Omental fat pad (tissue), 4 donors: ENCODE data around the gene PCBP3. TPM values are rescaled to one million over a fixed set of nuclear protein-coding genes. Genes with fewer than 3 reads are reported as not detected.

Source experiments
- ATAC-seq: fragments of 150-250 bp; one replicate; pipeline ENCODE4 v1.9.1; 2016; ENCODE audit warnings: mild to moderate bottlenecking, moderate library complexity; ENCODE audit not compliant: low FRiP score
- DNase-seq: peaks from one replicate; pipeline ENCODE4 v3.0.0-alpha.2; 2019; ENCODE audit warnings: low spot score
- total RNA-seq, 4 donors: library from RNA; depleted of rRNA; stranded (reverse); fragments of >200 nt; gene quantifications; one replicate each; pipeline ENCODE4 v1.1.0, GENCODE V29; 2016
- TF ChIP-seq, protein P1 (sequence below), 3 donors: fragments of 450-650 bp; IDR thresholded peaks; one replicate each; pipeline ENCODE4 v1.5.1; 2016 to 2017; ENCODE audit warnings: antibody characterized with exemption in 3 of 3, mild to moderate bottlenecking in 3 of 3, moderate library complexity in 2 of 3

Gene PCBP3
- total RNA-seq, 4 donors from 2014 or later = 1.1 to 26.8 (median 14.8) TPM

DNA sequence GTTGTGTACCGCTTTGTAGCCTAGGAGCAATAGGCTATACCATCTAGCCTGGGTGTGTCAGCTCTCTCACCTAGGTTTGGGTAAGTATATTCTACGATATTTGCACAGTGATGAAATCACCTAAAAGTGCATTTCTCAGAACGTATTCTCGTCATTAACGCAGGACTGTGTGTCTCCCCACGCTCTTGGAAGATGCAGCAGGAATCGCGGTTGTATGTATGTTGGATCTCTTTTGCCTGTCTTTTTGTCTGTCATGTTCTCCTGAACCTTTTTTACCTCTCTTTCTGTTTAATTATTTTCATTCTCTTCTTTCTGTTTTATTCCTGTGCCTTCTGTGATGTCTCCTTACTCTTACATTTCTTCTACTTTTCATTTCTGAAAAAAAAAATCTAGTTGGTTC is 197.5 kb downstream of the PCBP3 start:
- TF ChIP-seq, protein P1, sequence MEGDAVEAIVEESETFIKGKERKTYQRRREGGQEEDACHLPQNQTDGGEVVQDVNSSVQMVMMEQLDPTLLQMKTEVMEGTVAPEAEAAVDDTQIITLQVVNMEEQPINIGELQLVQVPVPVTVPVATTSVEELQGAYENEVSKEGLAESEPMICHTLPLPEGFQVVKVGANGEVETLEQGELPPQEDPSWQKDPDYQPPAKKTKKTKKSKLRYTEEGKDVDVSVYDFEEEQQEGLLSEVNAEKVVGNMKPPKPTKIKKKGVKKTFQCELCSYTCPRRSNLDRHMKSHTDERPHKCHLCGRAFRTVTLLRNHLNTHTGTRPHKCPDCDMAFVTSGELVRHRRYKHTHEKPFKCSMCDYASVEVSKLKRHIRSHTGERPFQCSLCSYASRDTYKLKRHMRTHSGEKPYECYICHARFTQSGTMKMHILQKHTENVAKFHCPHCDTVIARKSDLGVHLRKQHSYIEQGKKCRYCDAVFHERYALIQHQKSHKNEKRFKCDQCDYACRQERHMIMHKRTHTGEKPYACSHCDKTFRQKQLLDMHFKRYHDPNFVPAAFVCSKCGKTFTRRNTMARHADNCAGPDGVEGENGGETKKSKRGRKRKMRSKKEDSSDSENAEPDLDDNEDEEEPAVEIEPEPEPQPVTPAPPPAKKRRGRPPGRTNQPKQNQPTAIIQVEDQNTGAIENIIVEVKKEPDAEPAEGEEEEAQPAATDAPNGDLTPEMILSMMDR (IDR thresholded peaks at IDR 0.05) = no peak
- peak; percentile 12 for DNase-seq
- ATAC-seq = no peak

GRCh38 chr21:45843426-45843825 is 199.9 kb downstream of the PCBP3 start:
- TF ChIP-seq, protein P1 (IDR thresholded peaks at IDR 0.05) = no peak
- no peak for DNase-seq
- ATAC-seq = no peak

- DNase-seq (no peak), ATAC-seq (no peak)
- TF ChIP-seq, protein P1 (IDR thresholded peaks at IDR 0.05) = no peak
Measured at GRCh38 chr21:45844181-45844580, 200.7 kb downstream of the PCBP3 start.

DNA sequence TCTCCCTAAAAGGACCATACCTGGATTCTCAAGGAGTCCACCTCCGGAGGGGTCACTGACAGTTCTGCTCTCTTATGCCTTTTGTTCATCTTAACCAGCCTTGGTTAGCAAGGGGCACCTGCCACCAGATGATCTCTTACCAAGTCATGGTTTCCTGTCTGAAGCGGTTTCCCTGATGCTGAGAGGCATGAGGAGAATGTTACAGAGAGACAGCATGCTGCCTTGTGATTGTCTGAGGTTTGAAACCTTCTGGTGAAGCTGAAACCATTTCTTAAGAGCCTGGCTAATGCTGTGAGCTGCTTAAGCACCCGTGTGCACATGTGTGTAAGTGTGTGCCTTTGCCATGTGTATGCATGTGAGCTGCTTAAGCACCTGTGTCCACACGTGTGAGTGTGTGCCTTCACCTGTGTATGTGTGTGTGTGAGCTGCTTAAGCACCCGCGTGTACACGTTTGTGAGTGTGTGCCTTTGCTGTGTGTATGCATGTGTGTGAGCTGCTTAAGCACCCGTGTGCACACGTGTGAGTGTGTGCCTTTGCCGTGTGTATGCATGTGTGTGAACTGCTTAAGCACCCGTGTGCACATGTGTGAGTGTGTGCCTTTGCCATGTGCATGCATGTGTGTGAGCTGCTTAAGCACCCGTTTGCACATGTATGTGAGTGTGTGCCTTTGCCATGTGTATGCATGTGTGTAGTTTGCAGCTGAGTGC is 201.7 kb downstream of the PCBP3 start:
- TF ChIP-seq, protein P1 (IDR thresholded peaks at IDR 0.05) = no peak
- DNase-seq = no peak
- no peak for ATAC-seq

DNA sequence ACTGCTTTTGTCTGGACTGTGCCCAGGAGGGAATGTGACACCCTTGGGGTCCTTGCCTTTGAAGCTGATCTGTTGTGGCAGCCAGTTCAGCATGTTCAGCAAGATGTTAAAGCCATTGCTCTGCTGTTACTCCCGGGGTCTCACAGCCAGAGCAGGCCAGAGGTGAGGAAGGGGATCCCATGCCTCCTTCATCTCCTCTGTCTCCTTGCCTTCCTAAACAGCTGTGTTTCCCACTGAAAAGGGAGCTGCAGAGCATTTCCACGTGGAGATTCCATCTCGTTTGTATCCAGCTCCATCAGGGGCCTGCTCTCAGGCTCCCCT is 202.2 kb downstream of the PCBP3 start:
- no peak for DNase-seq
- no peak for ATAC-seq
- TF ChIP-seq, protein P1 (IDR thresholded peaks at IDR 0.05) = no peak

DNA sequence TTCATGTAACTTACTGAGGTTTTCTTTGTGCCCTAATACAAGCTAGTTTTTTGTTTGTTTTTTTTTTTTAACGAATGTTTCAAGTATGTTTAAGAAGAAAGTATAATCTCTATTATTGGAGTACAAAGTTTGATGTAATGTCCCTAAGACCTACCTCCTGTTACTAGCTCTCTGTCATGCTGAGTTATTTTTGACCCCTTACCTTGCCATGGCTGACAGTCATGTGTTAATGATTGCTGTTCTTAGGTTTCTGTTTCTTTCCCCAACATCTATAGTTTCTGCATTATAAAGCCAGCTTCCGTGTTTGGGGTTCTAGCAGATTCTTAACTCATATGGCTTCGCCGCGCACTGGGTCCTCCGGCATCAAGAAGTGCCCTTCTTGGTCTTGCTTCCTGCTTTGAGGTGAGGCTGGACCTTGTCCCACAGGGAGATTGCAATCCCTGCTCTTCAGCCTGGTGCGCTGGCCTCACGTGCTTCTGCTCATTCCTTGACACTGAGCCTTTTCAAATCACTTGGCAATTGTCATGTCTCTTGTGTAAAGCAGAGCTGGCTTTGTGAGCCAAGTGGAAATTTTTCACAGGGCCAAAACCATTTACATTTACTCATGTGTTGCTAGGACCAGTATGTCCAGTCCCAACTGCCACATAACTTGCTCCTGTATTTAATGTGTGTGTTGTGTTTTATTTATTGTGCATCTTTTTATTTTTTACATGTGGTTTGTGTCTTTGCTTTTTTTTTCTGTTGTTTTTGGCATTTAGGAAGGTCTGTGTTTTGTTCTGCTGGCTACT is 203.0 kb downstream of the PCBP3 start:
- TF ChIP-seq, protein P1 (IDR thresholded peaks at IDR 0.05) = no peak
- ATAC-seq (no peak), DNase-seq (no peak)

- ATAC-seq (no peak), DNase-seq (peak; percentile 11)
- TF ChIP-seq, protein P1 (IDR thresholded peaks at IDR 0.05) = no peak
Measured at GRCh38 chr21:45847870-45848269, 204.3 kb downstream of the PCBP3 start.
